HG02884 (cell line): ENCODE results near the gene ZFP42.
"Not testable (repeated sequence)": the region's sequence is repeated elsewhere in the genome, so short reads cannot be mapped to it uniquely, and the experiment has no call there.

Experiments used
- ATAC-seq: cut with Tn5 transposase; IDR thresholded peaks from one replicate; pipeline ENCODE4 v1.9.1; 2021; ENCODE audit warnings: mild to moderate bottlenecking, moderate library complexity; ENCODE audit not compliant: unreplicated experiment

Gene ZFP42

GRCh38 chr4:188018262-188018661 is 22.7 kb downstream of the ZFP42 start:
- no peak for ATAC-seq

GRCh38 chr4:188021548-188022249 is 26.1 kb downstream of the ZFP42 start:
- ATAC-seq = no peak

GRCh38 chr4:188023682-188024081 is 28.1 kb downstream of the ZFP42 start:
- ATAC-seq = no peak

- no peak for ATAC-seq
Measured at GRCh38 chr4:188025476-188025875, 29.9 kb downstream of the ZFP42 start.

GRCh38 chr4:188029114-188029513 is 33.5 kb downstream of the ZFP42 start:
- no peak for ATAC-seq

- ATAC-seq = no peak
Measured at GRCh38 chr4:188030401-188030800, 34.8 kb downstream of the ZFP42 start.

- ATAC-seq = no peak
Measured at GRCh38 chr4:188031751-188032150, 36.2 kb downstream of the ZFP42 start.

- no peak for ATAC-seq
Measured at GRCh38 chr4:188032170-188032569, 36.6 kb downstream of the ZFP42 start.

GRCh38 chr4:188032583-188032982 is 37.0 kb downstream of the ZFP42 start:
- ATAC-seq = no peak

GRCh38 chr4:188037003-188037713 is 41.6 kb downstream of the ZFP42 start:
- no peak for ATAC-seq

- no peak for ATAC-seq
Measured at GRCh38 chr4:188041721-188042120, 46.1 kb downstream of the ZFP42 start.

- ATAC-seq = no peak
Measured at GRCh38 chr4:188042191-188042590, 46.6 kb downstream of the ZFP42 start.

- no peak for ATAC-seq
Measured at GRCh38 chr4:188043154-188043553, 47.6 kb downstream of the ZFP42 start.

GRCh38 chr4:188045461-188045860 is 49.9 kb downstream of the ZFP42 start:
- ATAC-seq = not testable (repeated sequence)

GRCh38 chr4:188046657-188047056 is 51.1 kb downstream of the ZFP42 start:
- ATAC-seq = no peak

GRCh38 chr4:188053302-188053701 is 57.7 kb downstream of the ZFP42 start:
- no peak for ATAC-seq
